IPS-NIHi7 (cell line): Measurements from ENCODE around the gene OBSL1.

Experiments
- DNase-seq: peaks from one replicate; pipeline ENCODE4 v3.0.0; 2012; ENCODE audit warnings: mixed read lengths; ENCODE audit errors: extremely low spot score

Gene OBSL1

DNA sequence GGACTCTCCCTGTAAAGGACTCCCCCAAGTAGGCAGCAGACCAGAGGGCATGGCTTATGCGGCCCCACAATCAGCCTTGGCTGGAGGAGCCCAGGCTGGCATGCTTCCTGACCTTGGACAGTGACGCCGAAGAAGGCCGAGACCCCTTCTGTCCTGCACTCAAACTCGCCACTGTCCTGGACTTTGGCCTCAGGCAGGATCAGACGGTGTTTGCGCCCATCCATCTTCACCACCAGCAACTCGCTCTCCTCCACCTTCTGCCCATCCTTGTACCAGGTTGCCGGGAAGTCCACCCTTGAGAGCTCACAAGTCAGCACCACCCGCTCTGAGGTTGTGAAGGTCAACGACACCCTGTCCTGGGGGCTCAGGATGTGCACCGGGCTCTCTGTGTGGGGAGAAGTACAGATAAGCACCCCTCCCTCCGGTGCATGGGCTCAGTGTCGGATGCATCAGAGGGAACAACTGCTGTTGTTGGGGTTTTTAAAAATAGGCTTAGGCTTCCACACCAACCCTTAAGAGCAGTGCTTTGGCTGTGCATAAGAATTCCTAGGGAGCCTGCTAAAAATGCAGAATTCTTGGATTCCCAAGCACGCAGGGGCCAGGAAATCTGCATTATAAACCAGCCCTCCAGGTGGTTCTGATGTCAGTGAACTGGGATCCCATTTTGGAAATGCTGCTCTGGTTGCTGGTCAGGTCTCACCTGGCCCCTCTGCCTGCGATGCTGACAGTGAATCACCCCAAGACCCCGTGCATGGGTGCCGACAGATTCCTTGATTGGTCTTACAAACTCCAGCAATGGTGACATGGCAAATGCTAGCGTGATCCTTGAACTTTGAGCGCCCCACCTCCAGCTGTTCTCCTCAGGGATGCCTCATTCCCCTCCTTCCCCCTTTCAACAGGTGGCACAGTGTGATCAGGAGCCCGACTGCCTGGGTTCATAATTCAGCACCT is 5.9 kb downstream of the OBSL1 start:
- peak; percentile 69 for DNase-seq

DNA sequence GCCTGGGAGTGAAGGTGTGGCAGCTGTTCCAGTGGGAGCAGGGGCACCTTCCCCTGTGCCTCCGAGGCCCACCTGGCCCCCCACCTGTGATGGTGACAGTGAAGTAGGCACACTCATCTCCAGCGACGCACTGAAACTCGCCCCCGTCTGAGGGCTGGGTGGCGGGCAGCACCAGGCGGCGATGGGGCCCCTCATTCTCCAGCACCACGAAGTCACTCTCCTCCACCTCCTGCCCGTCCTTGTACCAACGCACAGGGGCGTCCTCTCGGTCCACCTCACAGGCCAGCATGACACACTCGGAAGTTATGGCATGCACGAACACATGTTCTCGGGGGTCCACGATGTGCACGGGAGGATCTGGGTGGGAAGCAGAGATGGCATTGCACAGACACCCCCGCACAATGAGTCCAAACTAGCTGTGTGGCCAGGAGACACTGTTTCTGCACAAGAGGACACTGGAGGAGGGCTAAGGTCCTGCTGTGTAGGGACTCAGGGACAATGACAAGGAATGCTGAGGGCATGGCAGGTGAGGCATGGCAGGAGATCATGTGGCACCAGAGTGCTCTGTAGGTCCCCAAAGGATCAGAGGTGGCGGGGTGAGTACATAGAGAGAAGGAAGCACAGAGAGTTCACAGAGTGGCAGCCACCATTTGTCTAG is 7.9 kb downstream of the OBSL1 start:
- no peak for DNase-seq

DNA sequence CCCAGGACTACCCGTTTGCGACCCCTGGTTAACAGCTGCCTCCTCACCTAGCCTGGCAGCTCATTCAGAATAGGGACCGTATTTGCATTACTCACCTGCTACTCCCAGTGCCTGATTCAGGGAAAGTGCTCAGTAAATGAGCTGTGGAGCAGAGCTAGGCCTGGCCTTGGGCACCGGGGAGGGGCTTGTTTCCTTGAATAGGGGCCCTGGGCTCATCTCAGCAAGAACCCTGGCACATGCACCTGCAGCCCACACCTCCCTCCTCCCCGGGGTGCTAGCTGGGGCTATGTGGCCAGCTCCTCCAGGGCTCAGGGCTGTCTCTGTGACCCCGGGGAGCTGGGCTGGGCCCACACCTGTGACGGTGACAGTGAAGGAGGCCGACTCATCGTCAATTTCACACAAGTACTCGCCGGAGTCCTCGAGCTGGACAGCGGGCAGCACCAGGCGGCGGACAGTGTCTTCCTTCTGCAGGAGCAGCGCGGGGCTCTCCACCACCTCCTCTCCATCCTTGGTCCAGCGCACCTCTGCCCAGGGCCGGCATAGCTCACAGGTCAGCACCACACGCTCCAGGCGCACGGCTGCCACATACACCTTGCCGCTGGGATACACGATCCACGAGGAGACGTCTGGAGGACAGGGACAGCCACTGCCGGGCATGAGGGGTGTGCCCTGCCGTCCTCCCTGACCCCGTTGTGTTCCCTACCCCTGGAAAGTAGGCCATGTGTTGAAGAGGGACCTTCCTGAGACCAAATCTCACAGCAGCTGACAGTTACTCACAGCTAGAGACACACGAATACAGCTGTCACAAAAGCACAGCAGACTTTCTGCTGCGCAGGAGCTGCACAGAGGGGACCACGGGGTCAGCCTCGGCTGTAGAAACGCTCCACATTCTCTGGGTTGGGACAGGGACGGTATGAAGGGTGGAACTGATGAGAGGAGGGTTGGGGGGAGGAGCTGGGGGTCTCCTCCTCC is 9.0 kb downstream of the OBSL1 start:
- no peak for DNase-seq

DNA sequence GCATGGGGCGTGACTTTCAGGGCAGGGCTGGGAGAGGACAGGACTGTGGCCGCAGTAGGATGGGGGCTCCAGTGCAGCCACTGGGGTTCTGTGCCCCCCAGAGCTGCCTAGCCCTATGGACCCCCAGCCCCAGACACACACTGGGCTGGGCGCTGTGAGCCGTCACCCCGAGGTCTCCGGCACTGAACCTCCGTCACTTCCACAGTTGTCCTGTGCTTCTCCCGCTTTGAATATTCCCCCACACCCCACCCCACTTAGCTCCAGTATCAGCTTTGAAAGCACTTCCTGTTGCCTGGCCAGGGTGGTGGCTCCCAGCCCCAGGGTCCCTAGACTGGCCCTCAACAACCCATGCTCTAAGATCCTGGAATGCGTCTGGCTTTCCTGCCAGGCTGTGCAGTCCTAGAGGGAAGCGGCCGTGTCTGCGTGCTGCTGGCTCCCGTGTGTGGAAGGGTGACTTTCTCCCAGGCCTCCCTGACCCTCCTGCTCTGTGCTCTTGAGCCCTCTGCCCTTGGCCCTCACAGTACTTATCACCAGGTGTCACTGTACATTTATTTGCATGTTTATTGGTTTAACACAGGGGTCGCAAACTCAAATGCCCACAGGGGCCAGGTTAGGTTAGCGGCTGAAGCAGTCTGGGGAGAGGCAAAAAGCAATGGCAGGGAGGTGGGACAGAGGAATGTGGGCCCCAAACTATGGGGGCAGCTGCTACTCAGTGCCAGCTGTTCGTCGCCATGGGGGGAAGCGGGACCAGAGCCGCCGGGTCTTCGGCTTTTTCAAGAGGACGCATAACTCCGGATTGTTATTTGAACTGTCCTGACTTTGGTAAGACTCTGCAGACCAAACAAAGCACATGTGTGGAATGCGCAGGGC is 9.9 kb downstream of the OBSL1 start:
- DNase-seq: no peak

DNA sequence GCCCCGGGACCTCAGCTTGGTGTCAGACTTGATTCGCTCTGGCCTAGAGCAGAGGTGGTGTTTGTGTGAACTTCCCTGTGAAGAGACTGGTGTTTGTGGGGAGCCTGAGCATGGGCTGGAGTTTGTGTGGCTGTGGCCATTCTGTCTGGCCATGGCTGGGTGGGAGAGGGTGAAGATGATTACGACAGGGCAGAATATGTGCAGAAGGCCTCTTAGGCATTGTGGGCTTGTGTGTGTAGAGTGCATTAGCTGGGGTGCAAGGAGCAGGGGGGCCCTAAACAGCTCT is 10.5 kb downstream of the OBSL1 start:
- no peak for DNase-seq

DNA sequence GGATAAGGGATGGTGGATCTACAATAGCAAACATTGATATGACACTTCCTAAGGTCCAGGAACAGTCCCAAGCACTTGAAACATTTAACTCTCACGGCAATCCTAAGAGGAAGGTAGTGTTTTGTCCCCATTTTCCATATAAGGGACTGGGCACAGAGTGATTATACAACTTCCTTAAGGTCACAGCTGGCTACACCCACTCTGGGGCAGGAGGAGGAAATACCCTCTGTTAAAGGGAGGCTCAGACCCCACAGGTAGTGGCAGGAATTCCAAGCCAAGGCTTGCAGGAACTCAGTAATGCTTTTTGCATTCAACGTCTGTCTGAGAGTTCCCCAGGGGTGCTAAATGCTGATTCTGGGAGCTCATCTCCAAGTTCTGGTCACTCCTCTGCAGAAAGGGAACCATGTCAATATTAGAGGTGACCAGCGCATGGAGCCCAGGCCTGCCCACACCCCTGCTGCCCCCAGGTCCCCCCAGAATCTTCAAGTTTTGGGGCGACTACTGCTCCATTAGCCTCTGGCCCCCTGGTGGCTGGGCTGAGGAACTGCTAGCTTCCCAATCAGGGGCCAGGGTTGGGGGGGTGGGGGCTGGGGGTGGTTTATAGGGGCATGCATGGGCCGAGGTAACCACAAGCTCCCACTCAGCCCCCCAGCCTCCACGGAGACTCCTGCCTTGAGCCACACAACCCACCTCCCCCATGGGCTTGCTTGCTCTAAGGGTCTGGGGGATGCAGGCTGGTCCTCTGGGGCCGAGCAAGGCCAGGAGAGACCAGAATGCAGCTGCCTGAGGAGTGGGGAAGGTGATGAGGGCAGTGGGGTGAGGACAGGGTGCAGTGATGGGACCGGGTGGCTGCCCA is 11.1 kb downstream of the OBSL1 start:
- no peak for DNase-seq

DNA sequence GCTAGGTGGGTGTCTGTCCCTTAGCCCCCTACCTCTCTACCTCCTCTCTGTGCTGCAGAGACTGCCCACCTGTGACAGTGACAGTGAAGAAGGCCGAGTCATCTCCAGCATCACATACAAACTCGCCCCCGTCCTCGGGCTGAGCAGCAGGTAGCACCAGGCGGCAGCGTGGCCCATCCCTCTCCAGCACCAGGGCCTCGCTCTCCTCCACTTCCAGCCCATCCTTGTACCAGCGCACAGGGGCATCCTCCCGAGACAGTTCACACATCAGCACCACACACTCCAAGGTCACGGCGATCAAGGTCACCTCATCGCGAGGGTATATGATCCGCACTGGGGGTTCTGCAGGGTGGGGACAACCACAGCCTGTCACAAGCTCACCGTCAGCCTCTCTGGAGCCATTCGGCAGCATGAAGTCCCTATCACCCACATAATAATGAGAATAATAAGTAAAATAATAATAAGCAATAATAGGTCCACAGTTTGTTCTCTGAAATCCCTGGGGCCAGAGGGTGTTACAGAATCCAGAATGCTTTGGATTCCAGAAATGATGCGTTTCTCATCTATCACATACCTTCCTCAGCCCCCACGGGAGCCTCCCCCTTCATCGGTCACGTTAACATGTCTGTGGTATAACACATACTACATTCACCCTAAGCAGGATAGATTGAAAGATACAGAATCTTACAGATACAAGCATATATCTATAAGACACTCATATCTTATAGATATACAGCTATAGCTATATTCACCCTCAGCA is 12.0 kb downstream of the OBSL1 start:
- DNase-seq: no peak

DNA sequence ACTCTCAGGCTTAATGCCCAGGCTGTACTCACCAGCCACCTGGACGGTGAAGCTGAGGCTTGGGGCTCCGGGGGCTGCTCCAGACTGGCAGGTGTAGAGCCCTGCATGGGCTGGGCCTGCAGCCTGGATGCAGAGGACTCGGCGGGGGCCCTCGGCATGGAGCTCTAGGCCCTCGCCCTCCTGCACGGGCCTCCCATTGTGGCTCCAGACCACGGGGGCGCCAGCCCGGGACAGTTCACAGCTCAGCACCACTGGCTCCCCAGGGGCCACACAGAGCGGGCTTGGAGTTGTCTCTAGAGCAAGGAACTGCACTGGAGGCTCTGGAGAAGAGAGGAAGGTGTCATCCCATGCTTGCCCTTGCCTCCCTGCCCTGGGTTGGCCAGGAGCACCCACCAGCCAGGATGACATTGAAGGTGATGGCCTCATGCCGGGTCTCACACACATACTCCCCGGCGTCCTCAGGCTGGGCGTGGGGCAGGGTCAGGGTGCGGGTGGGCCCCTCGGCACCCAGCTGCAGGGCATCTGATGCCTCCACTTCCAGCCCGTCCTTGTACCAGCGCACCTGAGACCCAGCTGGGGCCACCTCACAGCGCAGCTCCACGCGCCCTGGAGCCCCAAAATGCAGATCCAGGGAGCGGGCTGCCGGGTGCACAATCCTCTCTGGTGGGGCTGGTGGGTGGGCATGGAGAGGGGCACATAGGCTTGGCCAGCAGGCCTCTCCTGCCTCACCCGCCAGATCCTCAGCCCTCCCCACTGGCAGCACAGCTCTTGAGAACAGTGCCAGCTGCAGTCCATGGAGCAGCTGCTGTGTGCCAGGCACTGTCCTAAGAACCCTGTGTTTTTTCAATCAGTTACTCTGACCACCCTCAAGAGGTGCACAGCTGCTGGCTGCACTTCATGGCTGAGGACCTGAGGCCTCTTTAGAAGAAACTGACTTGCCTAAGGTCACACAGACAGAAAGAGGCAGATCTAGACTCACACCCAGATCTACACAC is 13.3 kb downstream of the OBSL1 start:
- no peak for DNase-seq

DNA sequence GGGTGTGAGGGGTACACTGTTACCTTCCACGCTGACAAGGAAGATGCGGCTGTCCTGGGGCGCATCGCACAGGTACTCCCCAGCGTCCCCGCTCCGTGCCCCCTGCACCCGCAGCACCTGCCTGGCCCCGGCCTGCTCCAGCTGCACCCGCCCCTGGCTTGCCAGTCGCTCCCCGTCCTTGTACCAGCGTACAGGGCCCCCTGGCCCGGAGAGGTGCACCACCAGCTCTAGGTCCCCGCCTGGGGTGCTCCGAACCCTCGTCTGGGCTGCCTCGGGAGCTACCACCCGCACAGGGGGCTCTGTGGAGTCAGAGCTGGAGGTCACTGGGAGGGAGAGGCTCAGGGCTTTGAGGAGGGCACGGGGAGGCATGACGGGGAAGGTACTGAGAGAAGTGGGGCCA is 14.0 kb downstream of the OBSL1 start:
- no peak for DNase-seq

DNA sequence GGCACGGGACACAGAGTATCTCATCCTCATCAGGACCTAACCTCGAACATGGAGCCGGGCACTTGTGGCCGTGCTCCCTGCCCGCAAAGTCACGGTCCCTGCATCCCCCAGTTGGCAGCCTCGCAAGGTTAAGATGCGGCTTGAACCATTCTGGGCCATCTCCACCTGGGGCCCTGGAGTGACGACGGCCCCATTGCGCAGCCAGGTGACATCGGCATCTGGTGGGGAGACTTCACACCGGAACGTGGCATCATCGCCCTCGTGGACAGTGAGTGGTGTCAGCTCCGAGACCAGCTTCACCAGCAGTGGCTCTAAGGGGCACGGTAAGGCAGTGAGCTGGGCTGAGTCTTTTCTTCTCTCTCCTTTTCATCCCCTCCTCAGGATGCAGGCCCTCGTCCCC is 14.9 kb downstream of the OBSL1 start:
- DNase-seq: no peak

DNA sequence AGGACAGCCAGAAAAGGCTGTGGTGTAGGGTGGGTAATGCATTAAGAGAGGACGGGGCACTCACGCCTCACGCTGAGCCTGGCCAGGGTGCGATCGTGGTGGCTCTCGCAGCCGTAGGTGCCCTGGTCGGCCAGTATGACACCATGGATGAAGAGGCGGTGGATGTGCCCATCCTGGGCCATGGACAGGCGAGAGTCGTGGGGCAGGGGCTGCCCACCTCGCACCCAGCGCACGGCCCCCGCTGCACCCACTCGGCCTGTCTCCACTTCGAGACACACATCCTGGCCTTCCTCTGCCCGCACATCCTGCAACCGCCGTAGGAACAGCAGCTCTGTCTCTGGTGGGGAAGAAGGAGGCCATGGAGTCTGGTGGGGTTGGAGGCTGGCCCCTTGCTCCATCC is 15.4 kb downstream of the OBSL1 start:
- DNase-seq: no peak

DNA sequence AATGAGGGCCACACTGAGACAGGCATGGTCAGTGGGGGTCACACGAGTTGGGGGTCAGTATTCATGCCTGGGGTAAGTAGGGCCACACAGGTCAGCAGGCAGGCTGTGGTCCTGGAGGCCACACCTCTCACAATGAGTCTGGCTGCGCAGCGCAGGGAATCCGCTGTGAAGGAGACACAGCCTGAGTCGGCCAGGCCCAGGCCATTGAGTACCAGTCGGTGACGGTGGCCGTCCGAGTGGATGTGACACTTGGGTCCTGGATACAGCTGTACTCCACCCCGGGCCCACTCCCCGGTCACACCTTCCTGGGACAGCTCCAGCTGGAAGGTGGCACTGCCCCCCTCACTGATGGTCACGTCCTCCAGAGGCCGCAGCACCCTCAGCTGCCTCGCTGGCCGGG is 17.0 kb downstream of the OBSL1 start:
- no peak for DNase-seq

DNA sequence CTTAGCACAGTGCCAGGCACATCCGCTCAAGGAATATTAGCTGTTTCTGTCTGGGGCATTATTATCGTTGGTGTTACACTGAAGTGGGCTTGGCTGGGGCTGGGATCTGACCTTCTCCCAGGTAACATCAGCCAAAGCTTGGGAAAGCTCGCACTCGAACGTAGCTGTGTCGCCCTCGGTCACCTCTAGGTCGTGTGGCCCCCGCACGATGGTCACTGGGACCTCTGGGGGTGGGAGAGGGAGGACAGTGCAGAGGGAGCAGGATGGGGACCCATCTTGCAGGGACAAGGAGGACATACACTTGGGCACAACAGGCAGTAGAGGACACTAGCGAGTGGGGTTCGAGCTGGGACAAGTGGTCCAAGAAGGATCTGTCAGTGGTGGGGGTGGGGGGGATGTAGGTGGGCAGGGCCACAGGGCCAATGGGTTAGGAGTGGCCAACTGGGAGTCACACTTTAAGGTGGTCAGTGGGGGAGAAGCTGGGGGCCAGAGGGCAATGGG is 17.8 kb downstream of the OBSL1 start:
- DNase-seq: no peak

DNA sequence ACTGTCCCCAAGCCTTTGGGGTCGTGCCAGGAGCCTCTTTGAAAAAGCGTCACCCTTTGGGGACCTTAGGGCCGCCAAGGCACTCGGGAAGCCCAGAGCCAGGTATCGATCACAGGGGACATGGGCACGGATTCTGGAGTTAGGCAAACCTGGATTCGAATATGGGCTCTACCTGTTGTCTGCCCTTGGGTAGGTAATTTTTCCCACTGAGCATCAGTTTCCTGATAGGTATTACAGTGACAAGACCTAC is 18.2 kb downstream of the OBSL1 start:
- no peak for DNase-seq

DNA sequence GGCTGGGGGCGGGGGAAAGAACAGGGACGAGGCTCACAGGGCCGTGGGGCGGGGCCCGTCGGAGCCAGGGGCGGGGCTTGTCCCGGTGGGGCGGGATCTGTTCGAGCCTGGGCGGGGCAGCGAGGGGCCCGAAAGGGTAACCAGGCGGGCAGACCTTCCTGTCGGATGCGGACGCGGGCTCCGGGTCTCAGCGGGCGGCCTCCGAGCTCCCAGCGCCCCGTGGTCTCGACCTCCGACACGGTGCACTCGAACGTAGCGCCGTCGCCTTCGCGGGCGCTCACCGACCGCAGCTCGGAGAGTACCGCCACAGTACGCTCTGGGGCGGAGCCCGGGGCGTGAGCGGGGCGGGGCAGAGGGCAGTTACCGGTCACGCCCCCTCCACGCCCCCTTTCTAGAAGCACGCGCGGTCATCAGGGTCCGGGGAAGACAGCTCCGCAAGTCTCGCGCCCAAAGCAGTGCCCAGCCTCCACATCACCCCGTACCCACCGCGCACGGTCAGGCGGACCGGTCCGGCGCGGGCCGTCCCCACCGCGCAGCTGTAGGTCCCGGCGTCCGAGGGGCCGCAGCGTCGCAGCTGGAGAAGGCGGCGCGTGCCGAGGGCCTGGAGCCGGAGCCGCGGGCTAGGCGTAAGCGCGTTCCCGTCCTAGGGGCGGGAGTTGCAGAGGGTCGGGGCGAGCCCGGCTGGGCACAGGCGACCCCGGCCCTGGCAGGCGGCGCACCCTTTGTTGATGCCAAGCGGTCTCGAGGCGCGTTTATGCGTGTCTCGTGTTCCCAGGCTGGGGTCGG is 18.8 kb downstream of the OBSL1 start:
- peak; percentile 91 for DNase-seq

DNA sequence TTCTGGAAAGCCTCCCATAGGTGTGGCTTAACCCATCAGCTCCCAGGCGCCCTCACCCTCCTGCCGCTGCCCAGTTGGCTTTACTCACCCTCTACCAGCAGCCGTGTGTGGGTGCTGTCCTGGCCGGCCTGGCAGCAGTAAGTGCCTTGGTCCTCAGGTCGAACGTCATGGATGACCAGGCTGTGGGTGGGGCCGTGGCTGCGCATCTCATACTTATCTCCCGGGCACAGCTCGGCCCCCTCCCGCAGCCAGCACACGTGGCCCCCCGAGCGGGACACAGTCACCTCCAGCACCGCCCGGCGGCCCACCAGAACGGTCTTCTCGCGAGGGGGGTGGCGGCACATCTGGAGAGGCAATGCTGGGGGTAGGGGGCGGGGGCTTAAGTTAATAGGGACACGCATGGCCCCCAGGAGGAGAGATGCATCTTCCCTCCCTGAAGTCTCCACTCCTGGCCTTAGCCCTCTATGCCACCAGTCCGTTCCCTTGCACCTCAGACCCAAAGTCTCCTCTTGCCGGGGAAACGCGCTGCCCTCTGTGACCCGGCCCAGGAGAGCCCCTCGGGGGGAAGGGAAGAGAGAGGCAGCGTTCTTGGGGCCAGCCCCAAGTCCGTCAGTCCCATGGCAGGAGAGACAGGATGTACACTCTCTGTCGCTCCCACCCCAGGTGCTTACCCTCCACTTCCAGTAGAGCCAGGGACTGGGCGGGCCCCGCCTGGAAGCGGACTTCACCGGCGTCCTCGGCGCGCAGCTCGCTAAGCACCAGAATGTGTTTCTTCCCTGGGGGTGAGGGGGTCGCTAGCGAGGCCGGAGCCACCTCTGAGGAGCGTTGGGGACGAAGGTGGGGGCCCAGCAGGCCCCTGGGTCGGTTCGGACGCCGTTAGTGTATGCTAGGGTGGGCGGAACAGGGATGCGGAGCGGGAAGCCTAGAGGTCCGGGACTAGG is 19.6 kb downstream of the OBSL1 start:
- DNase-seq: no peak

DNA sequence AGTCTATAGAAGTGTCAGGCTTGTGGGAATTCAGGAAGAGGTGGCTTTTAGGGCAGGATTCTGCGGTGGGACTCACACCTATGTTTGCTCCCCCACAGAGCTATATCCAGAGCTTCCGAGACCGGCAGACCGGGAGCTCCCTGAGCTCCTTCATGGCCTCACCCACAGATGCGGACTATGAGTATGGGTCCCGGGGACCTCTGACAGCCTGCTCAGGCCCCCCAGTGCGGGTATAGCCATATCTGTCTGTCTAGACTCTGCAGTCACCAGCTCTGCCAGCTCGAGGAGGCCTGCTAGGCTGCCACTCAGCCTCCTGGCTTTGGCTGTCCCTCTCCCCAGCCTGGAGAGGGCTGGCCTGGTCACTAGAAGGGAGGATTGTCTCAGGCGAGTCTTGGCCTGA is 21.7 kb downstream of the OBSL1 start:
- no peak for DNase-seq
